NCI-H2081 treated with DMSO at 0.1 percent for 48 hours (cell line): ENCODE results near the gene CHD1.

Source experiments
- DNase-seq: peaks from one replicate; lab custom pipeline; 2025; lab: John Stamatoyannopoulos, UW

The CHD1 gene

DNA sequence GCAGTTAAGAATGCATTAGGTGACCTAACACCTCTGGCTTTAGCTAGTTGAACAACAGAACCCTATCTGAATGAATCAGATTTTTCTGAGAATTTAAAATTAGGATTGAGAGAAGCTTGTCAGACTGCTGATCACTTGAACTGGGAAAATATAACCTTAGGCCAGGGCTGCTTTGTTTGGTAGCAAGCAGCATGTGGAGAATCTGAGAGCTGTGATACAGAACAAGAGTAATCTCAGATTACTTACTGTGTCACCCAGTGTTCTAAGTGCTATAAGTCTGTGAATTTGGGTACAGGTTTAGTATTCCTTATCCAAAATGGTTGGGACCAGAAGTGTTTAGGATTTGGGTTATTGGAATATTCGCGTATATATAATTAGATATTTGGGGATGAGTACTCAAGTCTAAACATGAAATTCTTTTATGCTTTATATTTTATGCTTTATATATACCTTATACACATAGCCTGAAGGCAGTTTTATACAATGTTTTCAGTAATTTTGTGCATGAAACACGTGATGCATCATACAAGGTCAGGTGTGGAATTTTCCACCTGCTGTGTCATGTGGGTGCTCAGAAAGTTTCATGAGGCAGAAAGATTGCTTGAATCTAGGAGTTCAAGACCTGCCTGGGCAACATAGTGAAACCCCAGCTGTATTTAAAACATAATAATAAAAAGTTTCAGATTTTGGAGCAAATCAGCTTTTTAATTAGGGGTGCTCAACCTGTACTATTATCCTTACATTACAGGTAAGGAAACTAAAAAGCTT is 8.3 kb upstream of the CHD1 start:
- DNase-seq: no peak

- DNase-seq: no peak
These were observed 6.4 kb upstream of the CHD1 start for GRCh38 chr5:98935206-98935605.

DNA sequence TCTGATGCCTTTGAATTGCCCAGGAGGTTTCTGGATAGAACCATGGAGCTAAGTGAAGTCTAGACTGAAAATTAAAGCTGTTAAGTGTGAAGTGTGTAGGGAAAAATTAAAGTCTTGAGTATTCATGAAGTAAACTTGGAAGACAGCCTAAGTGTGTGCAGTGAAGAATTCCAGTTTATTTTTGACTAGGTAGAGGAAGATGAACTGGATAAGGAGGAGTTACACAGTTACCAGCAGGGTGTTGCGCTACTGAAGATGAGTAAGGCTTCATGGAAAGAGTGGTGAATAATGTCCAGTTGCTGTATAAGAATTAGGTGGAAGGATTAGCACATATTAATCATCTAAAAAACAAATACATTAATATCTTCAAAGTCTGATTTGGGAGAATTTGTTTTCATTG is 5.7 kb upstream of the CHD1 start:
- no peak for DNase-seq

- no peak for DNase-seq
These were observed 4.8 kb upstream of the CHD1 start for GRCh38 chr5:98933445-98934072.

- DNase-seq: no peak
These were observed 2.4 kb upstream of the CHD1 start for GRCh38 chr5:98930972-98931762.

DNA sequence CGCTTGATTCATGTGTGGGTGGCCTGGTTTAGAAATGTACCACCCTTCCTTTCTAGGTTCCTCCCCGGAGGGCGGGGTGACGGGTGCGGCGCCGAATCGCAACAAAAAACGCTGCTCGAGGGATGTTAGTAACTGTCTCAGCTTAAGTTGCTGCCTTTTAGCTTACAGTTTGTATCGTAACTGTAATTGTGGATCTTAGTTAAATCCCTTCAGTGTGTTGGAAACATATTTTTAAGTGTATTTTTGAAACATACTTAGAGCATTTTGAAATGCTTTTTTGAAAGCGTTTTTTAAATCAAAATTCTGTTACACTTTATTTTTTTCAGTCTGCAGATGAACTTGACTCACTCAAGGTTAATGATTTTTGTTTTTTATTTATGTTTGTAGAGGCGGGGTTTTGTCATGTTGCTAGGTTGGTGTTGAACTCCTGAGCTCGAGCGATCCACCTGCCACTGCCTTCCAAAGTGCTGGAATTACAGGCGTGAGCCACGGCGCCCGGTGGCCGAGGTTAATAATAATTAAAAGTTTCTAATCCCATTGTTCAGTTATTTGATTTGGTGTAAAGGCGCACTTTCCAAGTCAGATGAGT is 997 bp upstream of the CHD1 start:
- DNase-seq: peak; percentile 23

DNA sequence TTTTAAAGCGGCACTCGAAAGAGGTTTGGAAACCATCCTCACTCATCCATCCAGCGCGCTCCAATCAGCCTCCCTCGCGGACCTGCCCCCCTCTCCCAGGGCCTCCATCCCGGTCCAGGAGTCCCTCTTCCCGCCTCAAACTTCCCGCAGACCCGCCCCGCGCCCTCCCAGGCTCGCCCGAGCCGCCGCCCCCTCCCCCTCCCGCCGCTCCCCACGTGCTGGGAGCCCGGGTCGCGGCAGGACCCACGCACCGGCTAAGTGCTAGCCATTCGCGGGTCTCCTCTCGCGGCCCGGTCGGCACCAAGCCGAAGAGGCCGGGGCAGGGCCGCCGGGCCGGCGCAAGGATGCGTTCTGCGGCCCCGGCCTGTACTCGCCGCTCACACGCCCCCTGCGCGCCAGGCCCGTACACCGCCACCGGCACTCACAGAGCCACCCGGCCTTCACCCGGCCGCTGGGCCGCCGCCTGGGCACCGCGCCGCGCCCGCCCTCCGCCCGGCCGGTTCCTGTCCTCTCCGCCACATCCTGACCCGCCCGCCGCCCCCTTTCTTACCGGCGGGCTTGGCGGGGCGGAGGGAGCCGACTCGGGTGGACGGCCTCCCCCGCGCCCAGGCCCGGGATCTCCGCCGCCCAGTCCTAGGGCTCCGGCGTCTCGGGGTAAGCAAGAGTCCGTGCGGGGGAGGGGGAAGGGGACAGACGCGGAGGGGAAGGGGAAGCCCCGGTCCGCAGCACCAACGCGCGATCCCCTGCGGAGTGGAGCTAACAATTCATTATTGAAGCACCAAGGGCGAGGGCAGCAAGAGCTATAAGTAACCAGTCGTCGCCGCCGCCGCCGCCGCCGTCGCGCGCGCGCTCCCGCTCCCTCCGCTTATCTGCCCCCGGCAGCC is 576 bp downstream of the CHD1 start:
- no peak for DNase-seq

GRCh38 chr5:98927242-98927988 is 1.4 kb downstream of the CHD1 start:
- DNase-seq: no peak

GRCh38 chr5:98923966-98924365 is 4.8 kb downstream of the CHD1 start:
- no peak for DNase-seq

- DNase-seq: no peak
These were observed 6.8 kb downstream of the CHD1 start for GRCh38 chr5:98921947-98922505.

- no peak for DNase-seq
These were observed 11.4 kb downstream of the CHD1 start for GRCh38 chr5:98917433-98917832.

DNA sequence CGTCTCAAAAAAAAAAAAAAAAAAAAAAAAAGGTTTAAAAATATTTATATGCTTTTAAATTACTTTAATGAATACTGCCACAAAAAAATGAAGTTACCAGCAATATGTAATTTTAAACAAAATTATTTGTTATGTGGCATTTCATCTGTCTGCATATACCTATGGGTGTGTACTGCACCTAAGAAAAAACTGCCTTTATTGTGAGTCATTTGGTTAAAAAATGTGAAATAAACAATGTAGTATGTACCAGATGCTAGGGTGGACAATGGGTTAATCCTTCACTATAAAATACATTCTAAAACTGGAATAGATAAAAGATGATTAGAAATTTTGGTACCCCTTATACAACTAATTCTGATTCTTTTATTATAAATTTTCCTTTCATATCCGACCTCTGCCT is 12.3 kb downstream of the CHD1 start:
- DNase-seq: no peak

DNA sequence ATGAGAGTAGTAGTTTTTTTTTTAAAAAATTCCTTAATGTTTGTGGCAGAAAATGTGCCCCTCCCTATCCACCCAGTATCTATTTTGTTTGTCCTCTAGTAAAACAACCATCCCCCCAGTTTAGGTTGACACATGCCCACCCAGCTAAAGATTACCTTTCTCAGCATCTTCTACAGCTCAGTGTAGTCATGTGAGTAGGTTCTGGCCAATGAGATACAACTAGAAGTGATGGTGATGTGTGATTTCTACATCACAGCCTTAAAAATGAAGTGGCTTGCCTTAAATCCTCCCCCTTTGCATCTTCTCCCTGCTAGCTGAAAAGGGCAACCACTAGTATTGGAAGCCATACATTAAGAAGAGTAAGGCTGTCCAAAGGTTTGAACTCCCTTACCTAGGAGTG is 14.9 kb downstream of the CHD1 start:
- no peak for DNase-seq

- no peak for DNase-seq
These were observed 17.3 kb downstream of the CHD1 start for GRCh38 chr5:98911280-98912040.

- no peak for DNase-seq
These were observed 19.4 kb downstream of the CHD1 start for GRCh38 chr5:98909363-98909762.

DNA sequence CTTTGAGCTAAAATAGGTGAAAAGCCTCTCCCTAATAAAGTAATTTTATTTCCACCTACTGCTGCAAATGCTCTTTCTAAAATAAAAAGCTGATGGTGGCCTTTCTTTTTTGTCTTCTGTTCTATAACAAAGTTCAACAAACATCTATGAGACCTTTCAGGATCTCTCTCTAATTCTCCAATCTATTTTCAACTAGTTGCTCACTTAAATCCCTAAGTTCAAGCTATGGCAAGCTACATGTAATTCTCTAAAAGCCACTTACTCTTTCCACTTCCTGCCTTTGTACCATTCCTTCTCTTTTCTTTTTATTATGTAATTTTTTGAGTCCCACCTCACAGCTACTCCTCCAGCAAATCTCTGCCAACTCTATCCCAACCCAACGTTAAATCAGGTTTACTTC is 20.9 kb downstream of the CHD1 start:
- DNase-seq: no peak

- no peak for DNase-seq
These were observed 22.0 kb downstream of the CHD1 start for GRCh38 chr5:98906756-98907355.

GRCh38 chr5:98905857-98906688 is 22.7 kb downstream of the CHD1 start:
- DNase-seq: no peak

DNA sequence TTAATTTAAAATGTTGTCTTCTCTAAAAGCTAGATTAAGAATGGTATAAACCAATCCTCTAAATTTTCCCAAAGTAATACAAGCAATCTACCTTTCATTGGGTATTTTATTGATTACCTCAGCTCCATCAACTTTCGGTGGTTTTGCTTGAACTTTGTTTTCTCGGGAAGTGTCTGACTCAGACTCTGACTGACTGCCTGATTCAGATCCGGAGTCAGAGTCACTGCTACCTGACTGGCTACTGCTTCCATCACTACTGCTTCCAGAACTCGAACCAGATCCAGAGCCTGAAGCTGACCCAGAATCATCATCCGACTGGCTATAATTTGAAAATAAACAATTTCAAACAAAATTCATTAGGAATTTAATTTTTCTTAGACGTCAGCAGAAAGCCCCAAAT is 24.0 kb downstream of the CHD1 start:
- no peak for DNase-seq
